GM20431 (cell line): Measurements from ENCODE around the gene TNXB.
"Not testable (repeated sequence)": the region's sequence is repeated elsewhere in the genome, so short reads cannot be mapped to it uniquely, and the experiment has no call there.

Experiments used
- in situ Hi-C: fragments of 300-500 bp; cut with MseI, MboI; formaldehyde crosslinking; loops from one replicate; pipeline ENCODE4 v1.15.0; 2020; ENCODE audit warnings: low sequenced_read_pairs; ENCODE audit not compliant: unreplicated experiment

The TNXB gene

DNA sequence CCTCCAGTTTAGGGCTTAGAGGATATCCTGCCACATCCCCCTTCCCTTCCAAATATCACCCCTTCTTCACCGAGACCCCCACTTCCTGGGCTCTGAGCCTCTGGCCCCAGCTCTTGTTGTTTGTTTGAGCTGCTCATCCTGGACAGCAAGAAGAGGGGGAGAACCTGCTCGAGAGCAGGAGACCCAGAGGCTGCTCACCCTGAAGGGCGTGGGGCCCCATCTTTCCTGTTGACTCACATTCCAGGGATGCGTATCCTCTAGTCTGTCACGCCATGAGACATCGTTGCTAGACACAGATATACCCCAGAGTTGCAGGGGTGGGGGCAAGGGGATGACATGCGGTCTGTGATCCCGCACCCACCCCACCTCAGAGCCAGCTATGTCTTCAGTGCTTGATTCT, 5.7 kb upstream of the TNXB start:
- in situ Hi-C loops = no loop called here

GRCh38 chr6:32113386-32114352, 4.5 kb upstream of the TNXB start:
- in situ Hi-C loops = no loop called here

DNA sequence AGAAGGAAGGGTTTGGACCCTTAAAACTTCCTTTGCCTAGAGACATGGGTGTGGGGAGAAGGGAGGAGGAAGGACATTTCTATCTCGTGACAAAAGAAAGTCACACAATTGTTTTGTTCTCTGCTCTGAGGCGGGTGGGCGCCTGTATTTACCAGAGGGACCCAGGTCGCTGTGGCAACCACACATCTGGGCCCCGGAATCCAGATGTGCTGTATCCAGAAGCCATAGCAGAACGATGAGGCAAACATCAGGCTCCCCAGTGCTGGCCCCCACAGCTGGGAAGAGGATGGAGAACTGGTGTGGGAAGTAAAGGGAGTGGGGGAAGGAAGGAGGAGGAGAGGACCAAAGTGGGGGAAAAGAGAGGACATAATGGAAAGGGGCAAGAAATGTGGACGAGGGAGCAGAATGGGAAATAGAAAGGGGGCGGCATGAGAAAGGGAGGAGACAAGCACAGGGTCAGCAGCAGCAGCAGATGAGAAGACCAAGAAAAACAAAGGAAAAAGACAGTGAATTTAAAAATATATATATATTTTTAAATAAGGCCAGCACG, 3.4 kb upstream of the TNXB start:
- in situ Hi-C loops = no loop called here

DNA sequence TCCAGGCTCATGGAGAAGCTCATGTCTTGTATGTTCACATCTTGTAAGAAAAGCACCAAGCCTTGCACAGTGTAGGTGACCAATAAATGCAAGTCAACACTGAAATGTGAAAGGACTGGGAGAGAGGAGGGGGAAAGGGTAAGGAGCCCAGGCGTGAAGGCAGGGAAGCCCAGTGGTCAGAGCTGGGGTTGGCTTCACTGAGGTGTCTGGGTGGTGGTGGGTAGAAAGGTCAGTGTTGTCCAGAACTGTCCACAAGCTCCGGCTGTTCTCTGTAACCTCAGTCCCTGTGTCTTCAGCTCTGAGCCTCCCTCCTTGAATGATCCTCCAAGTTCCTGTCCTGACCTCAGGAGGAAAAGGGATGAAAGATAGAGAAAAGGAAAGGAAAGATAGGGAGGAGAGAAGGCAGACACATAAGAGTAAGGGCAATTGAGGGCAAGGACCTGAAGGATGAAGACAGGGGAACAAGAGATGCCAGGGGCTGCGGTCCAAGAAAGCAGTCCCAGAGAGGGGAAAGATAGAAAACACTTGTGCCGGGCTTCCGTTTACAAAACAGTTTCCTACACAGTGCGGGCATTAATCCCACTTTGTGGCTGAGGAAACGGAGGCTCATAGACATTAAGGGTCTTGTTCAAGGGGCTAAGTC, 2.4 kb upstream of the TNXB start:
- in situ Hi-C loops = no loop called here

- in situ Hi-C loops = no loop called here
Observed at GRCh38 chr6:32110632-32111031, 1.5 kb upstream of the TNXB start.

DNA sequence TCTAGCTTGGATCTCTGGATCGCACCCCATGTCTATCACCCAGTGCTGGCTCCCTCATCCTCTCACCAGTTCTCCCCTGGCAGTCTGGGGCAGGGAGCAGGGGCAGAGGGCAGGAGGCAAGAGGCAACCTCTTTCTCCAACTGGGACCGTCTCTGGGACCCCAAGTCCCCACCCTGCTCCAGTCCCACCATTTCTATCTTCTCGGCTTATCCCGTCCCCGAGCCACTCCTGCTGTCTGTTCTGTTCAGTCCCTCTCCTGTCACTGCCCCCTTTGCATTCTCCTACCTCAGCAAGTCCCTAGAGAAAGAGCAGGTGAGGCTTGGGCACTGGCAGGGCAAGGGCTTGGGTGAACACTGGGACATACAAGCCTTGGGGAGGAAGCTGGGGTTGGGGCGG, 625 bp upstream of the TNXB start:
- in situ Hi-C loops = no loop called here

DNA sequence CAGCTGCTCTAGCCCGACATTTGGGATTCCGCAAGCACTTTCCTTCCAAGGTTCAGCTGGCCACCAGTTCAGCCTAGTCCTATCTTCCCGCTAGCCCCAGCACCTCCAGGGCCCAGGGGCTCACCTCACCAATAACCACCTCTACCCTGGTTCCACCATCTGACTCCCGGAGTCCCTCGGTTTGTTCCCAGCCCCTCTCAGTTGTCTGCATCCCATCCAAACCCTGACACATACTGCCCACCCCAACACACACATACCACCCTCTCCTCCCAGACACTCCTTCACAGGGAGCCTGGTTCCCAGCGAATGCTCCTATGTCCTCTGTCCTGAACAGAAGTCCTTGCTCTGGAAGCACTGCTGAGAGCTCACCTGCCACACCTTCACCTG, 418 bp downstream of the TNXB start:
- in situ Hi-C loops = no loop called here

DNA sequence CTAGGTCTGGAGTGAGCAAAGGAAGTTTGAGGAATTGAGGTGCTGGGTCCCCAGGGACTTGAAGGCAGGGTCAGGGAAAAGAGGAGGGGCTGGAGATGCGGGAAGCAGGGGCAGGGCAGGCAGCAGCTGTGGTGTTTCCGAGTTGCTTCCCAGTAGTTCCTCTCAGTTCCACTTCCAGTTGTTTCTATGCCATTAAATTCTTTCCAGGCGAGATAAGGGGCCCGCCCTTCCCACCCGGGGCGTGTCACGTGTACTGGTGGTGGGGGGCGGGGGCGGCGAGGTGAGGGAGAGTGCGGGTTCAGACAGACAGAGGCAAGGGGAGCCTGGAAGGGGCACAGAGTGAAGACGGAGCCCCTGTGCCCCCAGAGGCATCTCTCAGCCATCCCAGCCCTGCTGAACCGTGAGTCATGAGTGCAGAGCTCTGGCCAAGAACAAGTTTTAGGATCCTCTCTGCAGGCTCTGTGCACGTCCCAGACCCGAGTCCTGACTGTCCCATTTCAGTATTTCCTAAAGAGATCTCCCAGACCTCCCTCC, 977 bp downstream of the TNXB start:
- in situ Hi-C loops = no loop called here

DNA sequence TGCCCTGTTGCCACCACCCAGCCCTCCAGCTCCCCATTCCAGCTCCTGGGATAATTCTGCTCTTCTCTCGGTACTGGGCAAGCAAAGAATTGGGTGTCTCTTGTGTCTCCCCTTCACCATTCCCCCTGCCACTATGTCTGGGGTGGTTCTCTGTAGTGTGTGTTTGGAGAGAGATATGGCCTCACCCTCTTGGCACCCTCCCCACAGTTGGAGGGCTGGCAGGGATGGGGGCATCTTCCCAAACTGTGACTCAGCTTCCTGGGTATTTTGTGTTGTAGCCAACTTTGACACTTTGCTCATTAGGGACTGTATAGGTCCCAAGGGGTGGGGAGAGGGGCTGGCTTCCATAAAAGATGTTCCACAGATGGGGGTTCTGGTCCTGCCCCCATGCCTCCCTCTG, 1.7 kb downstream of the TNXB start:
- in situ Hi-C loops = no loop called here

- in situ Hi-C loops = no loop called here
Observed at GRCh38 chr6:32105433-32105832, 3.7 kb downstream of the TNXB start.

- in situ Hi-C loops = no loop called here
Observed at GRCh38 chr6:32102255-32102654, 6.9 kb downstream of the TNXB start.

DNA sequence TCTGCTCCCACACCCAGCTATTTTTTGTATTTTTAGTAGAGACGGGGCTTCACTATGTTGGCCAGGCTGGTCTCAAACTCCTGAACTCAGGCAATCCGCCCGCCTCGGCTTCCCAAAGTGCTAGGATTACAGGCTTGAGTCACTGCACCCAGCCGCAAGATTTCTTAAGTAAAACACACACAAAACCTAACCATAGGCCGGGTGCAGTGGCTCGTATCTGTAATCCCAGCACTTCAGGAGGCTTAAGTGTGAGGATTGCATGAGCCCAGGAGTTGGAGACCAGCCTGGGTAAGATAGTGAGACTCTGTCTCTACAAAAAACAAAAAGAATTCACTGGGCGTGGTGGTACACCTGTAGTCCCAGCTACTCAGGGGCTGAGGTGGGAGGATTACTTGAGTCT, 8.9 kb downstream of the TNXB start:
- in situ Hi-C loops = not testable (repeated sequence)

- in situ Hi-C loops = no loop called here
Observed at GRCh38 chr6:32097364-32097763, 11.8 kb downstream of the TNXB start.

GRCh38 chr6:32096394-32097258, 12.5 kb downstream of the TNXB start:
- in situ Hi-C loops = no loop called here

DNA sequence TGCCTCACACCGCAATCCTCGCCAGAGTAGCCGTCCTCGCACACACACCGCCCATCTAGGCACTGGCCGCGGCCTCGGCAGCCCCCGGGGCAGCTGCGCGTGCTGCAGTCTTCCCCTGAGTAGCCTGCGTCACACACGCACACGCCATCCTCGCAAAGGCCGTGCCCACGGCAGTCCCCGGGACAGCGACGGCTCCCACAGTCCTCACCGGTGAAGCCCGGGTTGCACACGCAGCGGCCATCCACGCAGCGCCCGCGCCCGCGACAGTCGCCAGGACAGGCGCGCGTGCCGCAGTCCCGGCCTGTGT, 13.1 kb downstream of the TNXB start:
- in situ Hi-C loops = no loop called here

DNA sequence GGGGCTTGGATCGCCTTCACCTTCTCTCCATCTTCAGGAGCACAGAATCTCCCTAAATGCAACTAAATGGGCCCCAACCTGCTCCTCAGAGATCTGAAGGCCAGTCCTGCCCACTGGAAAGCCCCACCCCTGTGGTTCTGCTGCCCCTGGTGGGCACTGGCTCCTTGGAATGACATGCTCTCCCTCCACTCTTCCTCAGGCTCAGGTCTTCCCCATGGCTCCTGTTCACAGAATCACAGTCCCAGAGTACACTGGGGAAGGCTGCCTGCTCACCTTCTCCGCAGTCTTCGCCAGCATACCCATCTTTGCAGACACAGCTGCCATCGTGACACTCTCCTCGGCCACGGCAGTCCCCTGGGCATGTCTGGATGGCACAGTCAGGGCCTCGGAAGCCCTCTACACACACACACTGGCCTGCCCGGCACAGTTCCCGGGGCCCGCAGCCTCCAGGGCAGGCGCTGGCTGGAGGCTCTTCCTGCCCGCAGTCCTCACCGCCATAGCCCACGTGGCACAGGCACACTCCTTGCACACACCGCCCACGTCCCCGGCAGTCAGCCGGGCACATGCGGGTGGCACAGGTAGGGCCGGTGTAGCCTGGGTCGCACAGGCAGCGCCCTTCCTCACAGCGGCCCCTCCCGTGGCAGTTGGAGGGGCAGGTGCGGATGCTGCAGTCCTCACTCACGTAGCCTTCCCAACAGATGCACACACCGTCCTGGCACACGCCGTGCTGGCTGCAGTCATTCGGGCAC, 13.6 kb downstream of the TNXB start:
- in situ Hi-C loops = no loop called here

DNA sequence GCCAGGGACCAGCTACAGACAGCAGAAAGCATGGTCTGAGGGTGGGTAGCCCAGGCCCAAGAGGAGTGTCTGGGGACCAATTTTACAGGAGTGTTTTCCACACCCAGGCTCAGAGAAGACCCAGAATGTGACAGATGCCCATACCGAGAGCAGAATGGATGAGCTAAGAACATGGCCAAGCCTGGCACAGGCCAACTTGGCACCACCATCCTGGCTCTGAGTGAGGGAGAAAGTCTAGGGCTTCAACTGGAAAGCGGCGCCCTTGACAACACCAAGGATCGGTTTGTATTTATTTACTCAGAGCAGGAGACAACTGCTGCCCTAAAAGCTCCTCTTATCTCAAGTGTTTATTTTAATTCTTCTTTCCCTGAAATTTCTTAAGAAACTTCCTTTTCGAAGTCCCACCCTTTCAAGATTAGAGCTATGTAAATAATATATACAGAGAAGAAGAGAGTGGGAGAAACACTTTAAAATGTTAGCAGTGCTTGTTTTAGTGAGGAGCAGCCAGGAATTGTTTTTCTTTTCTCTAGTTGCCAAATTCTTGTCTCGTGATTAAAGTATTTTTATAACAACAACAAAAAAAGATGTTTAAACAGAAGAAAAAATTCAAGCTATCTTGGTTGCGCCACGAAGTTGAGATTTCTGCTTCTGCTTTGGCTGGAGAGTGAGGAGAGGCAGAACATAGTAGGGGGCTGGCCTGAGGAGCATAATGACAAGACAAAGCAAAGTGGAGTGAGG, 16.2 kb downstream of the TNXB start:
- in situ Hi-C loops = no loop called here

DNA sequence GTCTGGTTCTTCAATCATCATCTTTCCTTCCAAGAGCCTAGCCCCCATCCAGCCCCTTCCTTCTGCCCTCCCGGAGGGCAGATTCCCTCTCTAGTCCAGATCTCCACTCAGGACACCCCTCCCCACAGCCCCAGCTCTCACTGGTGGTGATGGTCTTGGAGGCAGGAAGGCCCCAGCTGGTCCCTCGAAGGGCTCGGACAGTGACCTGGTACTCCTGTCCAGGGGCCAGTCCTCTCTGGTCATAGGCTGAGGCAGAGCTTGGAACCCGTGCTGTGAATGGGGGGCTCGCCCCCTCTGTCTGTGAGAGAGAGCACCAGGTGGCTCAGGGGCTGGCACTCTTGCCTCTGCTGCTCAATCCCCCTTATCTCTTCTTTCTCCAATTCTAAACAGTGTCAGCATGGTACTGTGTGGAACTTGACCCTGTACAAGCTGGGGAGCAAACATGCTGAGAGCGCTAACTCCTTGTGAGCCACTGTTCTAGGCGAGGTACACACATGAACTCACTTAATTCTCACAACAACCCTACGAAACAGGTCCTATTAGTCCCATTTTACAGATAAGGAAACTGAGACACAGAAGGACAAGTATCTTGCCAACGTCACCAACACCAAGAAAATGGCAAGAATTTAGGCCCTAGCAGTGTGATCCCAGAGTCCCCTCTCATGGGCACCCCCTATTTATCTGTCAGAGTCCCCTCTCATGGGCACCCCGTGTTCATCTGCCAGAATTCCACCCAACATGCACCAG, 19.9 kb downstream of the TNXB start:
- in situ Hi-C loops = no loop called here
